ENCODE measurements around the gene FRMPD2.

The FRMPD2 gene

DNA sequence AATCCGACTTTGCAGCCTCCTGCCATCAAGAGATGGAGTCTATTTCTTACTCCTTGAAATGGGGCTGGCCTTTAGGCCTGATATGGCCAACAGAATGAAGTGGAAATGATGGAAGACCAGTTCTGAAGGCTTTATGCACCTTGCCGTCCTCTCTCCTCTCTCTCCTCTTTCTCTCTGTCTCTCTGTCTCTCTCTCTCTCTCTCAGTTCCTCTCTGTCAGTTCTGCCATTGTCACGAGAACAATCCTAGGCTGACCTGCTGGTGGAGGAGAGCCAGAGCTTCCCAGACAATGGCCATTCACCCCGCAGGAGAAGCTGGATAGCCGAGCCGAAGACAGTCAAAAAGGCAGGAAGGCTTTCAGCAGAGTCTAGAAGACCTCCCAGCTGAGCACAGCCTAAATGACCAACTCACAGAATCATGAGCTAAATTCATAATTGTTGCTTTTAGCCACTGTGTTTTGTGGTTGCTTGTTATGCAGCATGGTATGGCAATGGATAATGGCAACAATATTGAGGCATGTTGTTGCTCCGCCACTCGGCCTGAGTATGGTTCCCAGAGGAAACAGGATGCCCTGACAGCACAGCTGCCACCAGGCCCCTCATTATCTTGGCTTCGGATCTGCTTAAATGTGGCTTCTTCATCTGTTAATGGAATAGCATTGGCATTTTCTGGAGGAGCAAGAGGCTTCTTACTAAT is 35.5 kb downstream of the FRMPD2 start:
- TF ChIP-seq GATA3 (IDR thresholded peaks at IDR 0.05; ENCODE audit: low read depth, low read length) = no peak
- TF ChIP-seq GATA2 (IDR thresholded peaks at IDR 0.05; ENCODE audit: low read depth, low read length) = no peak

DNA sequence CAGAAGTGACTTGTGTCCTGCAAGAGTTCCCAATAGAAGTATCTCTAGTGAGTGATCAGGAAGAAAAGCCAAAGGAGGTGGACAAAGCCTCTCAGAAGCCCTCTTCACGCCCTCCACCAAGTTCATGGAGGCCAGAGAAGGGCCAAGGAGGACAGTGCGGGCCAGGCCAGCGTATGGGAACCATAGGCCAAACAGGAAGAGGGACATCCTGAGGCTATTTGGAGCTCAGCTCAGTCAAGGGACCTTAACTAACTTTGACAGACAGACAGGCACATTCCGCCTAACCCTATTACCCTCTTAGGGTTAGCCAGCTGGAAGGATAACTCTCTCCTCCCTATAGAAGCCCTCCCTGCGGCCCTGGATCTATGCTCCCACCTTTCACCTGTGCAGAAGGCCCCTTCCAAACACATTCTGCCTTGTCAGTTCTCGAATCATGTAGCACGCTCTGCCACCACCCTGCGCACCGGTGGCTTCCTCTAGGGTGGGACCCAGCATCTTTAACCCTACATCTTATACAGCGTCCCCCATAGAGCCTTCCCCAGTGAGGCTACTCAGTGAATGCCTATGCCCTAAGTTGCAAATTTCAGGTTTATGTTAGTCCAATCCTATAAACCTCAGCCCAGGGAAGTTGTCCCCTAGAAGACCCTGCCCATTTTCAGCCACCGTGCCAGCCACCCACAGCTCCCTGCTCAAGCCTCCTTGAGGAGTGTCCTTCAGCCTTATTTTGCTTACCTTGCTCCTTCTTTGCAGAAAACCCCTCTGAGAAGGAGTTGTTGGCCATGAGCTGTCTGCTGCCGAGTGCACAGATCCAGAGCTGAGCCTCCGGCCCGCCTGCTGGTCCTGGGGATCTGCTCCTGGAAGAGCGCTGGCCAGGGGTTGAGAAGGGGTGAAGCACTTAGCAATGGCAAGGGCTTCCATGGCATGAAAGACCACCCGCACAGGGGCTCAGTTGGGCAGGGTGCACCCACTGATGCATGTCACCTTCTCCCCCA is 36.9 kb downstream of the FRMPD2 start:
- no peak for TF ChIP-seq GATA3 (IDR thresholded peaks at IDR 0.05; ENCODE audit: low read depth, low read length)
- no peak for TF ChIP-seq GATA2 (IDR thresholded peaks at IDR 0.05; ENCODE audit: low read depth, low read length)

DNA sequence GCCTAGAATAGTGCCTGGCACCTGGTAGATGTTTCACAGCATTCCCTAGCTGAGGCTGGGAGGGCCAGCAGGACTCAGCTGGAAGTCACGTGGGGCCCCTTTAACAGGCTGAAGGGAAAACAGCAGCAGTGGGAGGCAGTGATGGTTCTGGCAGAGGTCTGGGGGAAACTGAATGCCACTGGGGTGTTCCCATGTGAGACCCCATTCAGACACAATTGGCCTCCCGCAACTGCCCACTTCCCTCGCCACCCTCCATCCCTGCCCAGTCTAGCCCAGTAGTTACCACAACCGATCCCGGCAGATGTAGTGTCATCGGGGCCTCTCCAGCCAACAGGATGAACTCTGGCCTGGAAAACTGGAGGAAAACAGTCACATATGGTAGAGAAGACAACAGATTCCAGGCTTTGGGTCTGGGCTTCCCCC is 38.3 kb downstream of the FRMPD2 start:
- TF ChIP-seq GATA2 (IDR thresholded peaks at IDR 0.05; ENCODE audit: low read depth, low read length) (no peak), GATA3 (IDR thresholded peaks at IDR 0.05; ENCODE audit: low read depth, low read length) (no peak)

GRCh38 chr10:48235501-48235900 is 39.0 kb downstream of the FRMPD2 start:
- TF ChIP-seq GATA2 (IDR thresholded peaks at IDR 0.05; ENCODE audit: low read depth, low read length) (no peak), GATA3 (IDR thresholded peaks at IDR 0.05; ENCODE audit: low read depth, low read length) (no peak)

DNA sequence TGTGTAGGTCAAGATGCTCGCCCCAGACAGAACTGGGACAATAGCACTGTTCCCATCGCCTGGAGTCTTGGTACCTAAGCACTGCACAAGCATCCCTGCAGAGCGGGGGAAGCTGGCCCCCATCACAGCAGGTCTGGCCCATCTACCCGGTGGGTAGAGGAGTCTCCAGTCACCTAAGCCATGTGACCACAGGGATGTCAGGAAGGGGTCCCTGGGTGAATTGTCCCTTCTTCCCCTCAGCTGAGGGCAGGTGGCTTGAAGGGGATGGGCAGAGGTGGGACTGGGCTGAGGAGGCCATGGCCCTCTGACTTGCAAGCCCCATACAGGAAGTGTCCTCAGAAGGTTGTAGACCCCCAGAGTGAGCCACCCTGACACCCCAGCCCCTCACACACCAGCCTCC is 39.7 kb downstream of the FRMPD2 start:
- no peak for TF ChIP-seq GATA2 (IDR thresholded peaks at IDR 0.05; ENCODE audit: low read depth, low read length)

DNA sequence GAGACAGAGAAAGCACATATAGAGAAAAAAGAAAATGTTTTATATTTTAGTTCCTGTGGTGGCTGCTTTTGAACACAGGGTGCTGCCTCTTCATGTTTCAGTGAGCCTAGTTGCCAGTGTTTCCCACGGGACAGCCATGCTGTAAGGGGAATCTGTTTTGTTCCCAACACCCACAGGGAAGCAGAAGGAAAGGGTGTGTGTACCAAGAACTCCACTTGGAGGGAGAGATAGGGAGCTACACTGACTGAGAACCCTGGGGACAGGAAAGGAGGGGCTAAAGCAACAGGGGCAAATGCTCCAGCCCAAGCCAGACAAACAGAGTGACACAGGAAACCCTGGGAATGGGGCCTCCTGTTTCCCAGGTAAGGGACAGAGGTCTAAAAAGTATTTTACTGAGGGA is 40.2 kb downstream of the FRMPD2 start:
- no peak for TF ChIP-seq GATA3 (IDR thresholded peaks at IDR 0.05; ENCODE audit: low read depth, low read length)
- TF ChIP-seq GATA2 (IDR thresholded peaks at IDR 0.05; ENCODE audit: low read depth, low read length) = no peak

DNA sequence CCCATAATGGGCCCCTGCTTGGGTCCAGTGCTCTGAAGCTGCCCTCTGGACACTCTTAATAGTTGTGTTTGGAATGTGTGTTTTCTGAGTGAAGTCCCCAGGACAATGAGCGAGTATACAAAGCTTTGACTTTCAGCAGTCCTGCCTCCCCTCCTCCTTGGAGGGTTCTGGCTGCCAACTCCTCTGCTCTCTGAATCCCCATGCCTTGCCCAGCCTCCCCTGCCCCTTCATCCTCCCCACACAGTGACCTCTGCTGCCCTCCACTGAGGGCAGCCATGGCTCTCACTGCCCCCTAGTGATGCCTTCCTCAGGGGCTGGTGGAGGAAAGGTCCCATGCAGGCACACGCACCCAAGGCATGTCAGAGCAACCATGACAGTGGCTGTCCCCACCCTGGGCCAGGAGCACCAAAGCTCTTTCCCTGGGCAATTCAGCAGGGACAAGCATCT is 40.9 kb downstream of the FRMPD2 start:
- TF ChIP-seq GATA3 (IDR thresholded peaks at IDR 0.05; ENCODE audit: low read depth, low read length) (no peak), GATA2 (IDR thresholded peaks at IDR 0.05; ENCODE audit: low read depth, low read length) (no peak)

DNA sequence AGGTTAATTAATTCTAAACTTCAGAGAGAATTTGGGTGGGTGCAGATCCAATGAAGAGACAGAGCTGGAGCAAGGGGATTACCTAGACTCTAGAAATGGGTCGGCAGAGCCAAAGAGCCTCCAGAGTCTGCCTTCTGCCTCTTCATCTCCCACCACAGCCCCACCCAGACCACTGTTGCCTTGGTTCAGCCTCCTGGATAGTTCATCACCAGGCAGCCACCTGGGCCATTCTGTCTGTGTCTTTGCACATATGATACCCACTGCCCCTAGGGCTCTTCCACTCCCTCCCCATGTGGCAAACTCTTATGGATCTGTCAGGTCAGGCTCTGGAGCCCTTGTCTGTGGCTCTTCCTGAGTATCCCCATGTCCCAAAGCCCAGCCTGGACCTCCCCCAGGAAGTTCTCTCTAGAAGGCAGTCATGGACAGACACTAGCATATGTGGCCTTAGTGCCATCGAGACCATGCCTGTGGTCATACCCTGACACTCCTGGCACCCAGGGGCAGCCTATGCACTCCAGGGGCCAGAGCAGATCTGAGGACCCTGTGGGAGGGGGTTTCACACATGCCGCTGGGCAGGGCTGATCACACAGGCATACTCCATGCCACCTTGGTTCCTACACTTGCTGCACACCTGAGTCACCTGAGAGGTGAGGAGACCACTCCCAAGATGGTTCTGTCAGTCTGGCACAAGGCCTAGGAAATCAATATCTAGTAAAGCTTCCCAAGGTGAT is 41.6 kb downstream of the FRMPD2 start:
- TF ChIP-seq GATA2 (IDR thresholded peaks at IDR 0.05; ENCODE audit: low read depth, low read length) (no peak), GATA3 (IDR thresholded peaks at IDR 0.05; ENCODE audit: low read depth, low read length) (no peak)

DNA sequence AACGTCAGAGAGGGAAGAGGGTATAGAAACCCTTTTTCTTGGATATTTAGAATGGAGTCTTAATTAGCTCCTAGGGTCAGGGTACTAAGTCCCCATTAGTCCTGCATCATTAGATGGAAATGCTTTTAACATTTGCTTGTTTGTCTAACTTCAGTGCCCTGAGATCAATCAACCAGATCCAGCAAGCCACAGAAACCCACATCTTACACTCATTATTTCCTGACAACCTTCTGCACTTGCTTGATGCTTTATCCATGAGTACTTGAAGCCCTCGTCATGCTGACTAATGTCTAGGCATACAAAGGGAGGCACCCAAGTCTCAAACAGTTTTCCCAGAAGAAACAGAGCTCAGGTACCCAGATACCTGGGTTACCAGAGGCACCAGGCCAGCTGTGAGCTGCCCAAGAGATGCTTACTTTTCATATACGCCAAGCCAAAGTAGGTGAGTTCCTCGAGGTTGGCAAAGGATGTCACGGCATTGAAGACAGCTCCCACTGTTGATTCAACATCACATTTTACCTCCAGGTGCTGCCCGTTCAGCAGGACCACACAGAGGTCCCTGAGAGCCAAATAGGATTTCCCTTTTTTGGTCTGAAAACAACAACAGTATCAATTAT is 42.7 kb downstream of the FRMPD2 start:
- TF ChIP-seq GATA3 (IDR thresholded peaks at IDR 0.05; ENCODE audit: low read depth, low read length) = no peak
- no peak for TF ChIP-seq GATA2 (IDR thresholded peaks at IDR 0.05; ENCODE audit: low read depth, low read length)

DNA sequence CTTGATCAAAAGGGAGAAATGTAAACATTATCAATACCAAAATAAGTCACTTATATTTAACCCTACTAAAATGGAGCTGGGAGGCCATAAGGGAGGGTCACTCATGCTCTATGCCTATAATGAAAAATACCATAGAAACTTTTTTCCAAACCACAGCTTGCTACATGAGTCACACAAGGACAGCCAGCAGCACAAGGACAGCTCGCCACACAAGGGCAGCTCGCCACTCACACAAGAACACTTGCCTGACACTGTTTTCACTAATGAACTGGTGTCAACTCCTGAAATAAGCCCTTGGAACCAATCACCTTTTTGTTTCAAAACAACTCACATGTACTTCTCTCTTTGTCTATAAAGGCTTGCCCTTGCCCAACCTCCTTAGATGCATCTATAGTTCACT is 43.3 kb downstream of the FRMPD2 start:
- TF ChIP-seq GATA3 (IDR thresholded peaks at IDR 0.05; ENCODE audit: low read depth, low read length) (no peak), GATA2 (IDR thresholded peaks at IDR 0.05; ENCODE audit: low read depth, low read length) (no peak)

DNA sequence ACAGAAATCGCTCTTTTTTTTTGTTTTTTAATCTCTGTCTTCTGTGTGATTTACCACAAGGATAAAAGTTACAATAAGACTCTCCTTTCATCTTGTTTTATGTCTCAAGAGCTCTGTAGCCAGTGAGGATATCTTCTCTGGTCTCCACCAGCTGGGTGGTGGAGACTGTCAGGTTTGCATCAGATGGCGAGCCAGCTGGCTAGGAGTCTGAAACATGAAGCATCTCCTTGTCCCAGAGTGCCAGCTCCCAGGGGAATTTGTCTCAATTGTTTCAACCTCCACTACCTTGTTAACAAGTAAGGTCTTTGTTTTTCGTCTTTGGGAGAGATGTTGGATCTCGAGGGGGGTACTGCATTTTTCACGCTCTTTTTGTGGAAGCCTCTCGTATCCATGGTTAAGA is 47.3 kb downstream of the FRMPD2 start:
- no peak for TF ChIP-seq GATA2 (IDR thresholded peaks at IDR 0.05; ENCODE audit: low read depth, low read length)
- no peak for TF ChIP-seq GATA3 (IDR thresholded peaks at IDR 0.05; ENCODE audit: low read depth, low read length)

GRCh38 chr10:48224979-48225560 is 49.4 kb downstream of the FRMPD2 start:
- TF ChIP-seq GATA3 (IDR thresholded peaks at IDR 0.05; ENCODE audit: low read depth, low read length) (no peak), GATA2 (IDR thresholded peaks at IDR 0.05; ENCODE audit: low read depth, low read length) (no peak)

DNA sequence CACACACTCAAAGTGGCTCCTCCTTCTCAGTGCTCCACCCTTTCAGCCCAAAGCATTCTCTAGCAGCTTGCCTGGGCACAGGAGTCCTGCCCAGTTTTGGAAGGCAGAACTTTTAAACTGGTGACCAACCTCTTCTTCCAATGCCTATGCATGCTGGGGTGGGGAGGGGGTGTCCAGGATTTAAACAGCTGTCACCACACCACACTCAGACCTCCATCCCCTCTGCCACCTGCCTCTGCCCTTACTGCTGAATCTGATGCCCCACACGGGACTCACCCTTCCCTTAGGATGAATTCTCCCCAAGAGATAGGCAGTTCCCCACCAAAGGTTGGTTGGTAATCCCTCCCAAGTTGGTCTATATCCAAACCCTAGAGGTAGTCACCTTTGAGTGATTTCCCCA is 50.2 kb downstream of the FRMPD2 start:
- TF ChIP-seq GATA2 (IDR thresholded peaks at IDR 0.05; ENCODE audit: low read depth, low read length) (no peak), GATA3 (IDR thresholded peaks at IDR 0.05; ENCODE audit: low read depth, low read length) (no peak)
